HPDE6-E6E7 (cell line): Measurements from ENCODE around the gene FZD7.

Source experiments
- DNase-seq: peaks from one replicate; pipeline ENCODE4 v3.0.0; 2011; ENCODE audit warnings: missing footprints; ENCODE audit errors: extremely low spot score

FZD7 gene

GRCh38 chr2:202033317-202034248 lies at the start of gene FZD7:
FZD7 (plus strand) TSS chr2:202033855; CDS start chr2:202034648, 793 bp downstream.
- DNase-seq: peak; percentile 79

GRCh38 chr2:201984333-201984732 lies 49.3 kb upstream of the FZD7 start:
- no peak for DNase-seq

DNA sequence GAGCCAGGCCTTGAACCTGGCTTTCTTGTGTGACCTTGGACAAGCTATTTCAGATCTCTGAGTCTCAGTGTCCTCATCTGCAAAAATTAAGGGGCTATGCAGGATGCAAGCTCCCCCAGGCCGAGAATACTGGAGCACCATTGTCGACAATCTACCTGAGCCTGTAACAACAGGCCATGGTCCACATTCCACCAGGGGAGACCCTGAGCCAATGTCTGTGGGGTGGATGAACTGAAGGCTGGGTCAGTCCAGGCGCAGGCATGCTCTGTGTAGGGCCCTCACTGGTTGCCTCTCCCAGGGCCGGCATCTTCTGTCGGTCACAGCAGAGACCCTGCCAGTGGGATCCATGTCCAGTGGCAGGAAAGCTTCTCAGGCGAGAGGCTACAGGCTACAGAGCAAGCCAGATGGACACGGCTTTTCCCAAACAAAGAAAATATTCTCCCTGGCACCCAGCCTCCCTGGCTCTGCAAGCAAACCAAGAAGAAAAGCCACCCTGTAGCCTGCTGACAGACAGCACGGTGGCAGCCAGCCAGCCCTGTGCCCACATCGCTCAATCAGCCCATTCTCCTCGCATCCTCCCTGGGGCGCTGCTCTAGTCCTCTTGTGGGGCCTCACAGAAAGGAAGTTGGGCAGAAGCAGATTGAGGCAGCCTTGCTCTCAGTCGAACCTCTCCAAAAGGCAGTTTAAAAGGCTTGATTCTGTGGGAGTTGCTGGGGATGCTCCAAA lies 48.7 kb upstream of the FZD7 start:
- DNase-seq: no peak

DNA sequence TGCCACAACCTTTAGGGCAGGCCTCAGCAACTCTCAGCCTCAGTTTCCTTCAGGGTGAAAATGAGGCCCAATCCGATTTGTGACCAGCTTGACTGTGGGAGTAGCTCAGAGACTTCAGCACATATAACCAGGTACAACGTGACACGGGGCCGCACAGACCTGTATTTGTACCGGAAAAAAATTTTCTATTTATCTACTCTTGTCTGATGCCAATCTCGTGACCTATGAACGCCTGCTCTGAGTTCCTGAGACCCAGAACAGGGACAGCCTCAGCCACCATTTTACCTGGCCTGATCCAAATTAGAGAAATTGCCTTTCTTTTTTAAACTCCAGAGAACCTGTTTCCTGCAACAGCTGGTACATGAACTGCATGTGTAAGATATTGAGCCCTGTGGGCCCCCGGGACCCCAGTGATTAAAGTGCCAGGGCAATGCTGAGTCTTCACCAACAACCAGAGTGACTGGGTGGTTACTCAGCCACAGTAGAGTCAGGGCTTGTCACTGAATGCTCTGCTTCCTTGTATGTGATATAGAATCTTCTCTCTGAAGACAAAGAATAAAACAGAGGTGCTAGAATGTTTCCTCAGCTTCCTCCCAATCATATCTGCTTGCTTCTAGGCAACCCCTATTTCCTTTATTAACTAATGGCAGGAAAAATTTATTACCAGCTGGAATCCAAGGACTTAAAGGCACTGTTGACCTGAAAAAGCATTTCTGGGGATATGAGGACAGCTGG lies 47.8 kb upstream of the FZD7 start:
- peak; percentile 43 for DNase-seq

- peak; percentile 49 for DNase-seq
These were observed 47.3 kb upstream of the FZD7 start for GRCh38 chr2:201986463-201986735.

DNA sequence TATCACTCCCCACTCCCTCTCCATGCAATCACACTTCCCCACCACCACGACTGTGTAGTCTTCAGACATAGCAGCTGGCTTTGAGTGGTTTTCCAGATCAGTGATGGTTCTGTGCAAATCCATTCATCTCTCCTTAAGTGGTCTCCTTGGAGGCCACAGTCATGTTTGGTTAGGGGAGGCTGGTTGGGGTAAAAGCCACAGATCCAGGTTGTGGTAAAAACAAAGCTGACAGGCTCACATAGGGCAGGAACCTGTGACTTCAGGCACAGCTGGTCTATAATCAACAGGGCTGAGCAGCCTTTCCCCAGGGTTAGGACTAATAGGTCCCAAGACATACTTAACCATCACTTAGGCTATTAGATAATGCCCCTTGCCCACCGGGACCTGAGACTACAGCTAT lies 46.2 kb upstream of the FZD7 start:
- DNase-seq: no peak

DNA sequence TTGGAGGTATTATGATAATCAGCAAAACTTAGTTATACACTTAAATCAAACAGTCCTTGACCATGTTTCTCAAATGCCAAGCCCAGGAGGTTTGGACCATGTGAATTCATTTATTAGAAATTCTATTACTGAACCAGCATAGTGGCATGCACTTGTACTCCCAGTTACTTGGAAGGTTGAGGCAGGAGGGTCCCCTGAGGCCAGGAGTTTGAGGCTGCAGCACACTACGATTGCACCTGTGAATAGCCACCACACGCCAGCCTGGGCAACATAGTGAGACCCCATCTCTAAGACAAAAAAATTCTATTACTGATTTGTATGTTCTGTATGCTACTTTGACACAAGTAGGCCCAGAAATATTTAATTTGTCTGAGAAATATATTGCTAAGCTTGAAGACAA lies 43.6 kb upstream of the FZD7 start:
- DNase-seq: no peak

- DNase-seq: no peak
These were observed 40.7 kb upstream of the FZD7 start for GRCh38 chr2:201992960-201993359.

GRCh38 chr2:201994973-201995638 lies 38.5 kb upstream of the FZD7 start:
- no peak for DNase-seq

GRCh38 chr2:201996006-201996405 lies 37.6 kb upstream of the FZD7 start:
- DNase-seq: peak; percentile 61

GRCh38 chr2:201996679-201997314 lies 36.9 kb upstream of the FZD7 start:
- peak; percentile 64 for DNase-seq

GRCh38 chr2:201999279-201999678 lies 34.4 kb upstream of the FZD7 start:
- no peak for DNase-seq

DNA sequence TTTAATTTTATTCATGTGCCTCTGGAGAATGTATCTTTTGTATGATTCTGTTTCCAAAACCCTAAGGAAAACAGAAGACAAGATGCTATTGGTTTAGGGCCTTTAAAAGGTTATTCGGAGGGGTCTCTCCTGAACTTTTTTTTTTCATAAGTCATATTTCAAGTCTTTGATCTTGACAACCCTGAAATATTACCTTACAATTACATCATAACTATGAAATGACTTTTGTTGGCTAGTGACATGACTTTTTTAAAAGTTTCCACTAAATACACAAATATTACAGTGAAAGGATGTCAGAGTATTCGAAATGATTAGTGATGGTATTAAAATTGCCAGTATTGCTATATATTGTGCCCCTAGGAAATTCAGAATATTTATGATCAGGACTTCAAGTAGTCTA lies 31.8 kb upstream of the FZD7 start:
- no peak for DNase-seq

GRCh38 chr2:202002381-202002780 lies 31.3 kb upstream of the FZD7 start:
- DNase-seq: no peak

DNA sequence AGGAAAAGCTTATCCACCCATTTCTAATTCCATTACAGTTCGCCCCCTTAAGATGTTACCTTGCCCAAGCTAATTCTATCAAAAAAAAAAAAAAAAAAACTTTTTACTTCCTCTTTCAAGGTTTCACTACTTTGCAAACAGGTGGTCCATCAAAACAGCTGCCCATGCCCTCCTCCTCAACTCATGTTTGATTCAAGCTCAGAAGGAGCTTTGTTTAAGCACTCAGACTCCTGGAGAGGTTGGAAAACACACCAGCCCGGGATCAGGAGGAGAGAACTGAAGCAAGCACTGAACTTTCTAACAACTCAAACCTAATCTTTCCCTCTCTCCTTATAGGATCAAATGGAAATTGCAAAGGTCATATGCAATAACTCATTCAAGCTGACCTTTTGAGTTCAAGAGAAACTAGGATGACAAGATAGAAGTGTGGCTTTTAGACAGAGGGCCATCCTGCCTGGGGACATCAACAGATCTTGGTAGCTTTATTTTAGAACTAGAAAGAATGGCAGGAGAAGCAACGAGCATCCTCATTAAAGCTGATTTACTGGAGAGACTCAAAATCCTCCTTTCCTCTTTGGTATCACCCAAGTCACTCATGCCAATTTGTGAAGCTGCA lies 28.3 kb upstream of the FZD7 start:
- no peak for DNase-seq

- no peak for DNase-seq
These were observed 27.4 kb upstream of the FZD7 start for GRCh38 chr2:202006301-202006700.

DNA sequence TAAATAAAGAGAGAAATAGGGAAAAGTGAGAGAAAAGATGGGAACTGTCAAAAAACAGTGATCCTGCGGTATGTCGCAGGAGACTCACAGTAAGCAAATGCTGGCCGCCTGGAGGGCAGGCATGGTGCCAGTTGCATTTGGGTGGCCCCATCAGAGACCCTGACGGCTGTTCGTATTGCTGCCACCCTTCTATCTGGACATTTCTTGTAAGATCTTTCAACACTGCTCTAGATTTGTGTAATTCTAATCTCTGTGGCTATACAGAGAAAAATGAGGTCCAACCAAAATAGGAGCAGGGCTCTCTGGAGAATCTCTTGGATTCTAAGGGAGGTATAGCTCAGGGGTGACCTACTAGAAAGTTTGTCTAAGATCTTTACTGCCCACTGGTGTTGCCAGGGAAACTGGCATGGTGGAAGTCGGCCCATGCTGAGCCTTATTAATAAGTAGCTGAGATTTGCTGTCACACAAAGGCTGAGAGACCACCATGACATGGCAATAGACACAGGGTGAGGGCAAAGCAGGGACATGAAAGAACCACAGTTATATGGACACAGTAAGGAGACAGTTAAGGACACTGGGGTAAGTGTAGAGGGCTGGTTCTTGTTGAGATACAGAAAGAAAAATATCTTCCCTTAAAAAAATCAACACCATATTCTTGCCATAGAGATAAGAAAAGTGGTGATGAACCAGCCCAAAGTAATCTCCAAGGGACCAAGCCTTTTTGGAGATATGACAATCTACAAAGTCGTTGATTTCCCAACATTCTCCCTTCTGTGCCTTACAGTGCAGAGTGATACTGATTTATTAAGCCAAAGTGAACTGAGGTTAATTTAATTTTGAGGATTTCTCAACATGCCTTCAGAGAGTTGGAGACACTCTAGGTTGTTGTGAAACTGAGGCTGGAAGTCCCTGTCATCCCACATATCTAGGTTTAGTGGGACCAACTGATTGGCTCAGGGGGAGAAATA lies 26.4 kb upstream of the FZD7 start:
- DNase-seq: no peak

GRCh38 chr2:202007983-202008354 lies 25.7 kb upstream of the FZD7 start:
- no peak for DNase-seq

DNA sequence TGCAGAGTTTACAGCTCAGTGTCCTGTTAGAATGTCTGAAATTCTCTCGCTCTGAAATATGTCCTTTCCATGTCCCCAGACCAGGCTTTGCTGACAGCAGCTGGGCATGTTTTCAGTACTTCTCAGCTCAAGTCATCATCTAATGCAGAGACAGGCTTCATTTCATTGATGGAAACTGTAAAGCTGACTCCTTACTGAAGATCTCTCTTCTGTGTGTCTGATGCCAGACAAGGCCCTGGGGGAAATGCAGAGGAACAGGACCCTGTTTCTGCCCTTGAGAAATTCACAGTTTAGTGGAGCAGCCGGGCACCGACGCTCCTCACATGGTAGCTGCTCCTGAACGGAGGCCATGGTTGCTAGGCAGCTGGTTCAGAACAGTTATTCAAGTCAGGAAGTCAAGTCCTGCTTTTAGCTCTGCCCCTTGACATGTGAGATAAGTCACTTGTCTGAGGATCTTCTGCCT lies 24.6 kb upstream of the FZD7 start:
- DNase-seq: no peak

GRCh38 chr2:202009581-202009980 lies 24.1 kb upstream of the FZD7 start:
- DNase-seq: no peak
